Spleen (tissue), 7 donors: ENCODE measurements around the gene SPI1.

Experiments
- POLR2A ChIP-seq, 3 donors: fragments of 450-650 bp; IDR thresholded peaks; one replicate each; pipeline ENCODE4 v1.5.1; 2017; ENCODE audit warnings: antibody characterized with exemption in 3 of 3, mild to moderate bottlenecking in 1 of 3
- POLR2AphosphoS5 ChIP-seq, 3 donors: sonication (generic); formaldehyde crosslinking; IDR thresholded peaks; one replicate each; pipeline ENCODE4 v1.5.1; 2017; ENCODE audit warnings: antibody characterized with exemption in 3 of 3
- TF ChIP-seq, protein P1 (sequence below), 11 experiments: fragments of 200-600 bp in 7 of 11; fragments of 450-650 bp in 4 of 11; sonication (generic) in 4 of 11; IDR thresholded peaks in 8 of 11; conservative IDR thresholded peaks in 3 of 11; 1 replicate in 7 of 11; 2 replicates in 4 of 11; pipeline versions ENCODE4 v1.4.0 to v1.8.0; 2016 to 2021; ENCODE audit warnings: antibody characterized with exemption in 11 of 11, inconsistent platforms in 4 of 11, mild to moderate bottlenecking in 1 of 11
- donor health status: DM: no; HTN: no; CAD: no; lungs with moderate emphysema.
- donor health status: DM: no; HTN: no; CAD: no.
- donor health status: DM: no; HTN: no; CAD: no.

DNA sequence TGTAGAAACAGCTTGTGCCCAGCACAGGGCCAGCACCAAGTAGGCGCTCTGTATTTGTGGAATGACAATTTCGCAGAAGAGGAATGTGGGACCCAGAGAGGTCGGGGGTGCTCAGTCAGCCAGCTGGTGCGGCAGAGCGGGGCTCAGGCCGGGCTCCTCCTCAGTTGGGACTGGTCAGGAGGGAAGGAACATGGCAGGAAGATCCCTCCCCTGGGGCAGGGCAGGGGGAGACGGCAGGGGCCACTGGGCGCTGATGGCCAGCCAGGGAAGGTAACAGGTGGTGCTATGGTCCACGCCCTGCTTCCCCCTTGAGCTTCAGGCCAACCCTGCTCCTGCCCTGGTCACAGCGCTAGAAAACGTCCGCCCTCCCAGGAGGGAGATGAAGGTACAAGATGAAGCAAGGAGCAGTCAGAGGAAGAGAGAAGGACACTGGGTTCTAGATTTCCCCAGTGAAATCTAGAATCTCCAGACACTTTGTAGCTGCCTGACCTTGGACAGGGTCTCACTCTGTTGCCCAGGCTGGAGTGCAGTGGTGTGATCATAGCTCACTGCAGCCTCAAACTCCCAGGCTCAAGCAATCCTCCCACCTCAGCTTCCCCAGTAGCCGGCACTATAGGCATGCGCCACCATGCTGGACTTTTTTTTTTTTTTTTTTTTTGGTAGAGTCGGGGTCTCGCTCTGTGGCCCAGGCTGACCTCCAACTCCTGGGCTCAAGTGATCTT lies 13.5 kb upstream of the SPI1 start:
- TF ChIP-seq, protein P1, sequence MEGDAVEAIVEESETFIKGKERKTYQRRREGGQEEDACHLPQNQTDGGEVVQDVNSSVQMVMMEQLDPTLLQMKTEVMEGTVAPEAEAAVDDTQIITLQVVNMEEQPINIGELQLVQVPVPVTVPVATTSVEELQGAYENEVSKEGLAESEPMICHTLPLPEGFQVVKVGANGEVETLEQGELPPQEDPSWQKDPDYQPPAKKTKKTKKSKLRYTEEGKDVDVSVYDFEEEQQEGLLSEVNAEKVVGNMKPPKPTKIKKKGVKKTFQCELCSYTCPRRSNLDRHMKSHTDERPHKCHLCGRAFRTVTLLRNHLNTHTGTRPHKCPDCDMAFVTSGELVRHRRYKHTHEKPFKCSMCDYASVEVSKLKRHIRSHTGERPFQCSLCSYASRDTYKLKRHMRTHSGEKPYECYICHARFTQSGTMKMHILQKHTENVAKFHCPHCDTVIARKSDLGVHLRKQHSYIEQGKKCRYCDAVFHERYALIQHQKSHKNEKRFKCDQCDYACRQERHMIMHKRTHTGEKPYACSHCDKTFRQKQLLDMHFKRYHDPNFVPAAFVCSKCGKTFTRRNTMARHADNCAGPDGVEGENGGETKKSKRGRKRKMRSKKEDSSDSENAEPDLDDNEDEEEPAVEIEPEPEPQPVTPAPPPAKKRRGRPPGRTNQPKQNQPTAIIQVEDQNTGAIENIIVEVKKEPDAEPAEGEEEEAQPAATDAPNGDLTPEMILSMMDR (IDR thresholded peaks at IDR 0.05 in 8 of 11, conservative IDR thresholded peaks at IDR 0.05 in 3 of 11), result no peak
- TF ChIP-seq POLR2AphosphoS5 (IDR thresholded peaks at IDR 0.05) (peak in 1 of 3 donors; percentile 4), POLR2A (IDR thresholded peaks at IDR 0.05) (no peak)
